GM20000 (cell line): ENCODE data around the gene ARID3A.

Source experiments
- DNase-seq: peaks from one replicate; pipeline ENCODE4 v3.0.0; 2012; ENCODE audit warnings: low spot score
- CTCF ChIP-seq: IDR thresholded peaks from 2 replicates; pipeline ENCODE4 v1.5.1; 2012; ENCODE audit warnings: mild to moderate bottlenecking, control low read depth; ENCODE audit errors: extremely low read depth, missing control alignments

Gene ARID3A

GRCh38 chr19:882871-883497 is 42.9 kb upstream of the ARID3A start:
- DNase-seq, result no peak
- no peak for TF ChIP-seq CTCF

- TF ChIP-seq CTCF, result no peak
- no peak for DNase-seq
Measured at GRCh38 chr19:883661-884211, 42.1 kb upstream of the ARID3A start.

GRCh38 chr19:884420-885211 is 41.2 kb upstream of the ARID3A start:
- TF ChIP-seq CTCF, result no peak
- DNase-seq, result no peak

- no peak for TF ChIP-seq CTCF
- no peak for DNase-seq
Measured at GRCh38 chr19:885536-886224, 40.2 kb upstream of the ARID3A start.

GRCh38 chr19:887072-887471 is 38.8 kb upstream of the ARID3A start:
- no peak for TF ChIP-seq CTCF
- no peak for DNase-seq

- DNase-seq, result no peak
- TF ChIP-seq CTCF, result no peak
Measured at GRCh38 chr19:887599-887998, 38.2 kb upstream of the ARID3A start.
